ENCODE data around the gene SLC25A29. TPM values are rescaled to one million over a fixed set of nuclear protein-coding genes. Genes with fewer than 3 reads are reported as not detected.
A peak's percentile ranks its signal among the peaks of the same experiment; 100 is the strongest.

SLC25A29 gene
- total and polyA plus RNA-seq, 7 experiments from 2014 or later, result 0.38 to 25.6 (median 9.7) TPM

GRCh38 chr14:100295376-100296105 lies 10.7 kb downstream of the SLC25A29 start:
- no peaks in the 10 kb centered on the region for H3K36me3 ChIP-seq (ENCODE audit: control insufficient read depth in 2 of 3, insufficient read depth in 3 of 3, low read length in 3 of 3)
- no peak overlapping the region for H3K27ac ChIP-seq (ENCODE audit: low read depth, low read length)
- Mint-ChIP-seq H3K9me3 (no peaks in the 10 kb centered on the region), H3K4me1 (peaks cover 0 to 8% (median 0%) of the 10 kb centered on the region in 7 donors), H3K27me3 (no peaks in the 10 kb centered on the region), H3K4me3 (no peak overlapping the region), H3K36me3 (no peaks in the 10 kb centered on the region), H3K27ac (peak overlapping the region in 1 of 9 donors; percentile 36)
- intact Hi-C loops (cut with micrococcal nuclease), result no loop called here
- no peaks in the 10 kb centered on the region for H3K9me3 ChIP-seq (ENCODE audit: control insufficient read depth in 2 of 3, low read length in 3 of 3)
- CTCF ChIA-PET, result interaction anchor here (0.7 to 1.0 kb wide), 2 partner anchors 9 to 140 kb away, joined by 3 to 4 read pairs; no protein-coding TSS in a partner anchor
- ATAC-seq (no peak), DNase-seq (no peak)
- POLR2A ChIA-PET, result interaction anchor here (0.7 to 0.9 kb wide), 2 partner anchors 9 to 10 kb away, joined by 3 read pairs; no protein-coding TSS in a partner anchor
- H3K4me1 ChIP-seq (ENCODE audit: control insufficient read depth in 2 of 2, insufficient read depth in 2 of 2, low read length in 2 of 2), result no peaks in the 10 kb centered on the region
- H3K4me3 ChIP-seq (ENCODE audit: low read length), result no peak overlapping the region
- H3K27me3 ChIP-seq (ENCODE audit: control insufficient read depth in 2 of 2, insufficient read depth in 2 of 2, low read length in 2 of 2), result no peaks in the 10 kb centered on the region

- no peak for ATAC-seq
- DNase-seq, result no peak
- H3K4me3 ChIP-seq (ENCODE audit: low read length), result no peak overlapping the region
These were observed 11.3 kb downstream of the SLC25A29 start for GRCh38 chr14:100294963-100295330.

GRCh38 chr14:100294213-100294962 lies 11.9 kb downstream of the SLC25A29 start:
- Mint-ChIP-seq H3K4me1 (peaks cover 0 to 8% (median 0%) of the 10 kb centered on the region in 7 donors), H3K4me3 (no peak overlapping the region), H3K9me3 (no peaks in the 10 kb centered on the region), H3K27me3 (no peaks in the 10 kb centered on the region), H3K36me3 (no peaks in the 10 kb centered on the region), H3K27ac (peak overlapping the region in 1 of 9 donors; percentile 65)
- no peak for DNase-seq
- H3K4me3 ChIP-seq (ENCODE audit: low read length), result no peak overlapping the region
- no peak overlapping the region for H3K27ac ChIP-seq (ENCODE audit: low read depth, low read length)
- ATAC-seq, result no peak
- no peaks in the 10 kb centered on the region for H3K36me3 ChIP-seq (ENCODE audit: control insufficient read depth in 2 of 3, insufficient read depth in 3 of 3, low read length in 3 of 3)
- no peaks in the 10 kb centered on the region for H3K9me3 ChIP-seq (ENCODE audit: control insufficient read depth in 2 of 3, low read length in 3 of 3)
- H3K4me1 ChIP-seq (ENCODE audit: control insufficient read depth in 2 of 2, insufficient read depth in 2 of 2, low read length in 2 of 2), result no peaks in the 10 kb centered on the region
- CTCF ChIA-PET, result interaction anchor here (0.5 to 0.7 kb wide), 2 partner anchors 8 to 139 kb away, joined by 3 to 4 read pairs; no protein-coding TSS in a partner anchor
- POLR2A ChIA-PET, result interaction anchor here (0.7 kb wide), 1 partner anchor 9 kb away, joined by 3 read pairs; no protein-coding TSS in a partner anchor
- H3K27me3 ChIP-seq (ENCODE audit: control insufficient read depth in 2 of 2, insufficient read depth in 2 of 2, low read length in 2 of 2), result no peaks in the 10 kb centered on the region
- intact Hi-C loops (cut with micrococcal nuclease), result no loop called here

More at GRCh38 chr14:100294963-100295330, 11.3 kb downstream of the SLC25A29 start:
- H3K27ac ChIP-seq (ENCODE audit: low read depth, low read length), result no peak overlapping the region
- no peaks in the 10 kb centered on the region for H3K27me3 Mint-ChIP-seq
- no peaks in the 10 kb centered on the region for H3K36me3 ChIP-seq (ENCODE audit: control insufficient read depth in 2 of 3, insufficient read depth in 3 of 3, low read length in 3 of 3)
- H3K9me3 Mint-ChIP-seq, result no peaks in the 10 kb centered on the region
- H3K9me3 ChIP-seq (ENCODE audit: control insufficient read depth in 2 of 3, low read length in 3 of 3), result no peaks in the 10 kb centered on the region
- intact Hi-C loops (cut with micrococcal nuclease), result no loop called here
- no peaks in the 10 kb centered on the region for H3K36me3 Mint-ChIP-seq
- H3K27me3 ChIP-seq (ENCODE audit: control insufficient read depth in 2 of 2, insufficient read depth in 2 of 2, low read length in 2 of 2), result no peaks in the 10 kb centered on the region
- no peaks in the 10 kb centered on the region for H3K4me1 ChIP-seq (ENCODE audit: control insufficient read depth in 2 of 2, insufficient read depth in 2 of 2, low read length in 2 of 2)
- H3K4me3 Mint-ChIP-seq, result no peak overlapping the region
- ChIA-PET POLR2A (interaction anchor here (0.7 to 0.9 kb wide), 2 partner anchors 9 to 10 kb away, joined by 3 read pairs; no protein-coding TSS in a partner anchor), CTCF (interaction anchor here (0.7 kb wide), 1 partner anchor 139 kb away, joined by 3 read pairs; no protein-coding TSS in a partner anchor)
- H3K27ac Mint-ChIP-seq, result no peak overlapping the region
- H3K4me1 Mint-ChIP-seq, result peaks cover 0 to 8% (median 0%) of the 10 kb centered on the region in 7 donors

DNA sequence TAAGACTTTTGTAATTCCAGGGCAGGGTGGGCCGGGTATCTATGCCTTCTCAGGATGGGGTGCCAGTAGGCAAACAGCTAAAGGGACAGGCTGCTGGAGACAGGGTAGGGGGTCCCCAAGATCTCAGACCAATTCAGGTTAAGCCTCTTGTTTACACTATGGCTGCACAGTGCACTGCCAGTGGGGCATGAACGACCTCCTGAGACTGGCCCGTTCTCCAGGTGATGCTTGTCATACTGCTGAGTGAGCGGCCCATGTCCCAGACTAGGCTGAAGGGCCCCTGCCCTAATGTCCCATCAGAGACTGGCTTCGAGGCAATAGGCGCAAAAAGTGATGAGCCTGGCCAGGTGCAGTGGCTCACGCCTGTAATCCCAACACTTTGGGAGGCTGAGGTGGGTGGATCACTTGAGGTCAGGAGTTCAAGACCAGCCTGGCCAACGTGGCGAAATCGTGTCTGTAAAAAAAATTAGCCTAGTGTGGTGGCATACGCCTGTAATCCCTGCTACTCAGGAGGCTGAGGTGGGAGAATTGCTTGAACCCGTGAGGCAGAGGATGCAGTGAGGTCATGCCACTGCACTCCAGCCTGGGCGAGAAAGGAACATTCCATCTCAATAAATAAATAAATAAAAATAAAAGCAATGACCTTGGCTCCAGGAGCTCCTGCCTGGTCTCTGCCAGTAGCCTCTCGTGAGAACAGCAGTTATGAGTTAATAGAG lies 12.6 kb downstream of the SLC25A29 start:
- DNase-seq (no peak), ATAC-seq (no peak)
- CTCF ChIA-PET, result interaction anchor here (0.5 kb wide), 1 partner anchor 9 kb away, joined by 4 read pairs; no protein-coding TSS in a partner anchor
- H3K9me3 Mint-ChIP-seq, result no peaks in the 10 kb centered on the region
- H3K27ac ChIP-seq (ENCODE audit: low read depth, low read length), result no peak overlapping the region
- H3K4me1 ChIP-seq (ENCODE audit: control insufficient read depth in 2 of 2, insufficient read depth in 2 of 2, low read length in 2 of 2), result no peaks in the 10 kb centered on the region
- POLR2A ChIA-PET, result no interaction called here
- H3K9me3 ChIP-seq (ENCODE audit: control insufficient read depth in 2 of 3, low read length in 3 of 3), result no peaks in the 10 kb centered on the region
- no peaks in the 10 kb centered on the region for H3K27me3 ChIP-seq (ENCODE audit: control insufficient read depth in 2 of 2, insufficient read depth in 2 of 2, low read length in 2 of 2)
- H3K36me3 ChIP-seq (ENCODE audit: control insufficient read depth in 2 of 3, insufficient read depth in 3 of 3, low read length in 3 of 3), result no peaks in the 10 kb centered on the region
- H3K4me3 ChIP-seq (ENCODE audit: low read length), result no peak overlapping the region
- H3K4me3 Mint-ChIP-seq, result no peak overlapping the region
- H3K27ac Mint-ChIP-seq, result no peak overlapping the region
- intact Hi-C loops (cut with micrococcal nuclease), result no loop called here
- no peaks in the 10 kb centered on the region for H3K27me3 Mint-ChIP-seq
- H3K4me1 Mint-ChIP-seq, result peaks cover 0 to 8% (median 0%) of the 10 kb centered on the region in 7 donors
- no peaks in the 10 kb centered on the region for H3K36me3 Mint-ChIP-seq

DNA sequence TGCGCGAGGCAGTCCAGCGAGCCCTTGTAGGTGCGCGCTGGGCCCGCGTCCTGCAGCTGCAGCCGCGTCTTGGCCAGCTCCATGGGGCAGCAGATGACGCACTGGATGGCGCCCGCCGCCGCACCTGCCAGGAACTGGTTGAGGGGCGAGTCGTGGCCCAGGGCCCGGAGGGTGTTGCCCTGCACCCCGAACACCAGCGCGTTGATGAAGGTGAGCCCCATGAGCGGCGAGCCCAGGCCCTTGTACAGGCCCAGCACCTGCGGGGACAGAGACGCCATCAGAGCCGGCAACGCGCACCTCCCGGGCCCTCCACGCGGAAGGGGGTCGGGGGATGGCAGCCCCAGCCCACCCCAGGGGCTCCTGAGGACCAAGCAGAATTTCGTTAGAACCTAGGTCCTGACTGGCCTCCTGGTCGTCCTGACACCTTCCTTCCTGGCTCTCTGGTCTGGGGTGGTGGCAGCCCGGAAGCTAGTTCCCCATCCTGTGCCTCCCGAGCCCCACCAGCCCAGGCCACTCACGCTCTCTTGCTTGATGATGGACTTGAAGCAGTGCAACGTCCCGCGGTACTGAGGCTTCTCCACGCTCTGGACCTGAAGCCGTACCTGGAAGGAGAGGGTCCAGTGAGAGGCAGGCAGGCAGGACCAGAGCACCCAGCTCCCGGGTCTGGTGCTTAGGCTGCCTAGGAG lies 13.3 kb downstream of the SLC25A29 start:
- intact Hi-C loops (cut with micrococcal nuclease), result no loop called here
- POLR2A ChIA-PET, result no interaction called here
- H3K4me3 ChIP-seq (ENCODE audit: low read length), result no peak overlapping the region

DNA sequence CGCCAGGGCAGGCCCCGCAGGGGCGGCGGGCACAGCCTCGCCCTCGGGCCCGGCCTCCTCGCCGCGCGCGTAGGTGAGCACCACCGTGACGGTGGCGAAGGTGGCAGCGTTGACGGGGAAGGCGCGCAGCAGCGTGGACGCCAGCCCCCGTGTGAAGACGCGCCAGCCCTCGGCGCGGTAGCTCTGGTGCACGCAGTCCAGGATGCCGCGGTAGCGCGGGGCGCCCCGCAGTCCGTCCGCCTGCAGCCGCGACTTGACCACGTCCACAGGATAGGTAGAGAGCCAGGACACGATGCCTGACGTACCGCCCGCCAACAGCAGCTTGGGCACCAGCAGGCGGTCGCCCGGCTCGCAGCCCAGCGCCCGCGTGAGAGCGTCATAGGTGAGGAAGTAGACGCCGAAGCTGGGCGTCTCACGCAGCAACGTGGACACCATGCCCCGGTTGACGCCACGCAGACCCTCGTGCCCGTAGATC lies 13.9 kb downstream of the SLC25A29 start:
- CTCF ChIA-PET, result no interaction called here

More for the DNA sequence above, 13.3 kb downstream of the SLC25A29 start:
- H3K27ac ChIP-seq (ENCODE audit: low read depth, low read length), result no peak overlapping the region
- Mint-ChIP-seq H3K4me1 (peaks cover 0 to 8% (median 0%) of the 10 kb centered on the region in 7 donors), H3K27me3 (no peaks in the 10 kb centered on the region), H3K27ac (no peak overlapping the region), H3K4me3 (no peak overlapping the region), H3K36me3 (no peaks in the 10 kb centered on the region), H3K9me3 (no peaks in the 10 kb centered on the region)
- no peaks in the 10 kb centered on the region for H3K4me1 ChIP-seq (ENCODE audit: control insufficient read depth in 2 of 2, insufficient read depth in 2 of 2, low read length in 2 of 2)
- ATAC-seq, result no peak
- DNase-seq, result no peak
- no peaks in the 10 kb centered on the region for H3K9me3 ChIP-seq (ENCODE audit: control insufficient read depth in 2 of 3, low read length in 3 of 3)
- H3K36me3 ChIP-seq (ENCODE audit: control insufficient read depth in 2 of 3, insufficient read depth in 3 of 3, low read length in 3 of 3), result no peaks in the 10 kb centered on the region
- CTCF ChIA-PET, result no interaction called here
- H3K27me3 ChIP-seq (ENCODE audit: control insufficient read depth in 2 of 2, insufficient read depth in 2 of 2, low read length in 2 of 2), result no peaks in the 10 kb centered on the region

More for the DNA sequence above, 13.9 kb downstream of the SLC25A29 start:
- no peaks in the 10 kb centered on the region for H3K4me1 ChIP-seq (ENCODE audit: control insufficient read depth in 2 of 2, insufficient read depth in 2 of 2, low read length in 2 of 2)
- Mint-ChIP-seq H3K27ac (no peak overlapping the region), H3K9me3 (no peaks in the 10 kb centered on the region), H3K4me3 (no peak overlapping the region), H3K27me3 (no peaks in the 10 kb centered on the region), H3K36me3 (no peaks in the 10 kb centered on the region), H3K4me1 (peaks cover 0 to 7% (median 0%) of the 10 kb centered on the region in 7 donors)
- no peak overlapping the region for H3K4me3 ChIP-seq (ENCODE audit: low read length)
- H3K27ac ChIP-seq (ENCODE audit: low read depth, low read length), result no peak overlapping the region
- H3K9me3 ChIP-seq (ENCODE audit: control insufficient read depth in 2 of 3, low read length in 3 of 3), result no peaks in the 10 kb centered on the region
- ATAC-seq (no peak), DNase-seq (no peak)
- intact Hi-C loops (cut with micrococcal nuclease), result no loop called here
- no peaks in the 10 kb centered on the region for H3K27me3 ChIP-seq (ENCODE audit: control insufficient read depth in 2 of 2, insufficient read depth in 2 of 2, low read length in 2 of 2)
- POLR2A ChIA-PET, result no interaction called here
- H3K36me3 ChIP-seq (ENCODE audit: control insufficient read depth in 2 of 3, insufficient read depth in 3 of 3, low read length in 3 of 3), result no peaks in the 10 kb centered on the region

All from naive thymus-derived CD4-positive, alpha-beta T cell (primary cell).